Right lobe of liver (tissue), 4 donors: ENCODE results near the gene SSBP2.

Experiments
- POLR2A ChIP-seq: fragments of 450-650 bp; IDR thresholded peaks from one replicate; pipeline ENCODE4 v1.6.1; 2017; ENCODE audit warnings: antibody characterized with exemption, mild to moderate bottlenecking
- TF ChIP-seq, protein P1 (sequence below), 4 donors: fragments of 200-600 bp in 3 of 4; fragments of 450-650 bp in 1 of 4; IDR thresholded peaks; one replicate each; pipeline versions ENCODE4 v1.5.1 to v1.8.0; 2016 to 2022; ENCODE audit warnings: antibody characterized with exemption in 4 of 4, mild to moderate bottlenecking in 2 of 4
- donor health status: DM: no; HTN: no; CAD: no.
- donor health status: DM: no; HTN: no; CAD: no.
- donor health status: DM: no; HTN: yes; CAD: no.

DNA sequence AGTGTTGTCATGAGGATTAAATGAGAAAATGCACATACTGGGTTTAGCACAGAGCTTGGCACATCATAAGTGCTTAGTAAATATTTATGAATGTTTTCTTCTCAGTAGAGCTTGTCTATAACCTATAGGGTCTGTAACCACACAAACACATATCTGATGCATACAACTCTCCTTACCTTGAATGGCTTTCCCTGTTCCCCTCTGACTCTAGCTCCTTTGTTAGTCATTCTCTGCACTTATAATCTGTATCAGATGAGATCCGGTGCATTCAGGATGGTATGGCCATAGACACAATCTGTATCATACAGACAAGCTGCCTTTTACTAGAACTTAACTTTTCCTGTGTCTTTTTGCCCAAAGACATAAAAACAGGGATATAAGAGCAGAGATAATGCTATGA, 11.1 kb upstream of the SSBP2 start:
- TF ChIP-seq, protein P1, sequence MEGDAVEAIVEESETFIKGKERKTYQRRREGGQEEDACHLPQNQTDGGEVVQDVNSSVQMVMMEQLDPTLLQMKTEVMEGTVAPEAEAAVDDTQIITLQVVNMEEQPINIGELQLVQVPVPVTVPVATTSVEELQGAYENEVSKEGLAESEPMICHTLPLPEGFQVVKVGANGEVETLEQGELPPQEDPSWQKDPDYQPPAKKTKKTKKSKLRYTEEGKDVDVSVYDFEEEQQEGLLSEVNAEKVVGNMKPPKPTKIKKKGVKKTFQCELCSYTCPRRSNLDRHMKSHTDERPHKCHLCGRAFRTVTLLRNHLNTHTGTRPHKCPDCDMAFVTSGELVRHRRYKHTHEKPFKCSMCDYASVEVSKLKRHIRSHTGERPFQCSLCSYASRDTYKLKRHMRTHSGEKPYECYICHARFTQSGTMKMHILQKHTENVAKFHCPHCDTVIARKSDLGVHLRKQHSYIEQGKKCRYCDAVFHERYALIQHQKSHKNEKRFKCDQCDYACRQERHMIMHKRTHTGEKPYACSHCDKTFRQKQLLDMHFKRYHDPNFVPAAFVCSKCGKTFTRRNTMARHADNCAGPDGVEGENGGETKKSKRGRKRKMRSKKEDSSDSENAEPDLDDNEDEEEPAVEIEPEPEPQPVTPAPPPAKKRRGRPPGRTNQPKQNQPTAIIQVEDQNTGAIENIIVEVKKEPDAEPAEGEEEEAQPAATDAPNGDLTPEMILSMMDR (IDR thresholded peaks at IDR 0.05), result no peak
- no peak for TF ChIP-seq POLR2A
